Measurements from ENCODE around the gene GPA33.

DNA sequence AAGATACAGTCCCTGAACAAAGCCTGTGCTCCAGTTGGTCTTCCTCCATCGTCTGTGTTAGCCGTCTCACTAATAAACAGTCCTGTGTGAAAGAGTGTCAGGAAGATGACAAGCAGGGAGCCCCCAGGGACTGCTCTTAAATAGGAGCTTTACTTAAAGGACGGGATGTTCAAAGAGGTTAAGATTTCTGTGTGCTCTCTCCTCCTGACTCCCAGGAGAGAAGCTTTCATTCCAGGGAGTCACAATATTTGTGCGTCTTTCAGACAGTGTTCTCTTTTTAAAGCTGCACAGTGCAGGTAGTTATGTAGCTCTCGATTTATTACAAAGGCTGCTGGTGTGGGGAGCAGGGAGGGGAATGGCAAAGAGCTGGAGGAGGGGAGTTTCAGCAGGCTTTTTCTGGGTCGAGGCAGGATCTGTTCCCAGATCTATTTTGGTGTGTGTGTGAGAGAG is 47.2 kb upstream of the GPA33 start:
- no peak for TF ChIP-seq FOXM1 (IDR thresholded peaks at IDR 0.05; ENCODE audit: borderline replicate concordance, low read depth)
- TF ChIP-seq EGR1 (IDR thresholded peaks at IDR 0.05), result no peak
- no peak for TF ChIP-seq NFIC (IDR thresholded peaks at IDR 0.05)
- TF ChIP-seq YY1 (IDR thresholded peaks at IDR 0.05; ENCODE audit: low read depth), result no peak
- TF ChIP-seq, protein P1, sequence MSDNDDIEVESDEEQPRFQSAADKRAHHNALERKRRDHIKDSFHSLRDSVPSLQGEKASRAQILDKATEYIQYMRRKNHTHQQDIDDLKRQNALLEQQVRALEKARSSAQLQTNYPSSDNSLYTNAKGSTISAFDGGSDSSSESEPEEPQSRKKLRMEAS (IDR thresholded peaks at IDR 0.05), result no peak
- TF ChIP-seq, protein P2, sequence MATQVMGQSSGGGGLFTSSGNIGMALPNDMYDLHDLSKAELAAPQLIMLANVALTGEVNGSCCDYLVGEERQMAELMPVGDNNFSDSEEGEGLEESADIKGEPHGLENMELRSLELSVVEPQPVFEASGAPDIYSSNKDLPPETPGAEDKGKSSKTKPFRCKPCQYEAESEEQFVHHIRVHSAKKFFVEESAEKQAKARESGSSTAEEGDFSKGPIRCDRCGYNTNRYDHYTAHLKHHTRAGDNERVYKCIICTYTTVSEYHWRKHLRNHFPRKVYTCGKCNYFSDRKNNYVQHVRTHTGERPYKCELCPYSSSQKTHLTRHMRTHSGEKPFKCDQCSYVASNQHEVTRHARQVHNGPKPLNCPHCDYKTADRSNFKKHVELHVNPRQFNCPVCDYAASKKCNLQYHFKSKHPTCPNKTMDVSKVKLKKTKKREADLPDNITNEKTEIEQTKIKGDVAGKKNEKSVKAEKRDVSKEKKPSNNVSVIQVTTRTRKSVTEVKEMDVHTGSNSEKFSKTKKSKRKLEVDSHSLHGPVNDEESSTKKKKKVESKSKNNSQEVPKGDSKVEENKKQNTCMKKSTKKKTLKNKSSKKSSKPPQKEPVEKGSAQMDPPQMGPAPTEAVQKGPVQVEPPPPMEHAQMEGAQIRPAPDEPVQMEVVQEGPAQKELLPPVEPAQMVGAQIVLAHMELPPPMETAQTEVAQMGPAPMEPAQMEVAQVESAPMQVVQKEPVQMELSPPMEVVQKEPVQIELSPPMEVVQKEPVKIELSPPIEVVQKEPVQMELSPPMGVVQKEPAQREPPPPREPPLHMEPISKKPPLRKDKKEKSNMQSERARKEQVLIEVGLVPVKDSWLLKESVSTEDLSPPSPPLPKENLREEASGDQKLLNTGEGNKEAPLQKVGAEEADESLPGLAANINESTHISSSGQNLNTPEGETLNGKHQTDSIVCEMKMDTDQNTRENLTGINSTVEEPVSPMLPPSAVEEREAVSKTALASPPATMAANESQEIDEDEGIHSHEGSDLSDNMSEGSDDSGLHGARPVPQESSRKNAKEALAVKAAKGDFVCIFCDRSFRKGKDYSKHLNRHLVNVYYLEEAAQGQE (IDR thresholded peaks at IDR 0.05; ENCODE audit: low read depth), result no peak
- no peak for TF ChIP-seq TAF1 (IDR thresholded peaks at IDR 0.05; ENCODE audit: low read depth)
- TF ChIP-seq RAD21 (IDR thresholded peaks at IDR 0.05; ENCODE audit: low read depth), result no peak
- no peak for TF ChIP-seq EP300 (IDR thresholded peaks at IDR 0.05; ENCODE audit: borderline replicate concordance)
- TF ChIP-seq ZBTB7A (IDR thresholded peaks at IDR 0.05; ENCODE audit: low read depth), result no peak
- TF ChIP-seq, protein P3, sequence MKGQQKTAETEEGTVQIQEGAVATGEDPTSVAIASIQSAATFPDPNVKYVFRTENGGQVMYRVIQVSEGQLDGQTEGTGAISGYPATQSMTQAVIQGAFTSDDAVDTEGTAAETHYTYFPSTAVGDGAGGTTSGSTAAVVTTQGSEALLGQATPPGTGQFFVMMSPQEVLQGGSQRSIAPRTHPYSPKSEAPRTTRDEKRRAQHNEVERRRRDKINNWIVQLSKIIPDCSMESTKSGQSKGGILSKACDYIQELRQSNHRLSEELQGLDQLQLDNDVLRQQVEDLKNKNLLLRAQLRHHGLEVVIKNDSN (IDR thresholded peaks at IDR 0.05), result no peak
- no peak for TF ChIP-seq CEBPB (IDR thresholded peaks at IDR 0.05)
- no peak for TF ChIP-seq TCF12 (IDR thresholded peaks at IDR 0.05; ENCODE audit: low read depth)
- no peak for TF ChIP-seq CREB1 (IDR thresholded peaks at IDR 0.05; ENCODE audit: low read depth)
